NOMO-1 treated with DMSO at 0.1 percent for 48 hours (cell line): ENCODE data around the gene KCND3.

Source experiments
- DNase-seq: peaks from one replicate; lab custom pipeline; 2025; ENCODE audit not compliant: unreplicated experiment; lab: John Stamatoyannopoulos, UW

The KCND3 gene

DNA sequence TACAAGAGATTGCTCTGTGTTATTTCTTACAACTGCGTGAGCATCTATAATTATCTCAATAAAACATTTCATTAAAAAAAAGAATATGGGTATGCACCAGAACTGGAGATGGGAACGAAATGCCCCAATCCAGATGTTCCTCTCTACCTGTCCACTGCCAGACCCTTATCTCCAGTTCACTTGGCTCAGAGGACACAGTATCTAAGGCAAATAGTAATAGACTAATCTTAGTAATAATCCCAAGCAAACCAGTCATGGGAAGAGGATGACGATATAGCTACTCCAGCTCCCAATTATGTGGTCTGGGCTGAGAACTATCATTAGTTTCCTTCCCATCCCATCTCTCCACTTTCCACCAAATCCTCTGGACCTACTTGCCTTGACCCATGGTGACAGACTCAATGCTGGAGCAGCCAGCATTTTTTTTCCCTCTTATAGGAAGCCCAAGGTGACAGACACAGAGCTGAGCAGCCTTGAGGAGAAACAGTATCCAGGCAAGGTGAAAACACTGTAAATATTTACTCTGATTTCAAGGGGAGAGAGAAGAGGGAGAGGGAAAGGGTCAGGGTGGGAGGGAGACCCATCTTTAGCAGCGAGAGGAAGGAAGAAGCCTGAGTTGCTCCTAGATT is 205.1 kb downstream of the KCND3 start:
- DNase-seq = no peak

DNA sequence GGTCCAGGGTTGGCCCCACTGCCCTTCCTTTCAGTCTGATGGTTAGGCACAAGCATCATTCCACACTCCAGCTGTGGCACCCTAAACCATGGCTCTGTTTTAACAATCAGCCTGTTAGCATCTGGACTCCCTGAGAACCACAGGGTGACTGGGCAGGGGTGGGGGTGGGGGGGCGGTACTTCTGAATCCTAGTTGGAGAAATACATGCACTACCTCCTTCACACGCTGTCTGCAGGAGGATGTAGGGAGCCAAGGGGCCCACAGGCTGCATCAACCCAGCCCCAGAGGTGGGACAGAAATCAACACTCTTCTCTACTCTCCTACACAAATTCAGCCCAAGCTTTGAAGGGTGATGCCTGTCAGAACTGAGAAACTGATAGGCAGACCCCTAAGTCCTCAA is 209.9 kb downstream of the KCND3 start:
- DNase-seq = no peak

GRCh38 chr1:111778541-111779051 is 210.9 kb downstream of the KCND3 start:
- no peak for DNase-seq

GRCh38 chr1:111778066-111778465 is 211.4 kb downstream of the KCND3 start:
- DNase-seq = no peak

- no peak for DNase-seq
Measured at GRCh38 chr1:111777301-111777700, 212.2 kb downstream of the KCND3 start.

DNA sequence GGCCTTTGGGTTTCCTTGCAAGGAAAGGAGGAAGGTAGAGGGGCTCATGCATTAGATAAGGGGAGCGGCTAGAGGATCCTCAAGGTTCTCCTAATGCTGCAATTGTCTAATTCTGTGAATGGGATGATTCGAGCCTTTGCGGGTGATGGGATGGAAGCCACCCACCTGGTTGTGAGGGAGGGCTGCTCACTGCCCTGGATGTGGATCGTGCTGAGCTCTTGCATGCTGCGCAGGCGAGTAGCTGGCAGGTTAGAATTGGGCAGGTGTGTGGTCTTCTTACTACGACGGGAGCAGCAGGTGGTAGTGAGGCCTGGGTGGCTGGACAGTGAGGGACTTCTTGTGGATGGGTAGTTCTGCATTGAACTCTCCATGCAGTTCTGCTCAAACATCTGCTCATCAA is 212.6 kb downstream of the KCND3 start:
- no peak for DNase-seq

GRCh38 chr1:111776391-111776790 is 213.1 kb downstream of the KCND3 start:
- DNase-seq = no peak

GRCh38 chr1:111775966-111776365 is 213.5 kb downstream of the KCND3 start:
- DNase-seq = no peak

- DNase-seq = no peak
Measured at GRCh38 chr1:111770916-111771315, 218.6 kb downstream of the KCND3 start.

GRCh38 chr1:111769517-111770146 is 219.8 kb downstream of the KCND3 start:
- peak; percentile 67 for DNase-seq

- DNase-seq = no peak
Measured at GRCh38 chr1:111768625-111769024, 220.8 kb downstream of the KCND3 start.

GRCh38 chr1:111768023-111768422 is 221.4 kb downstream of the KCND3 start:
- no peak for DNase-seq

- no peak for DNase-seq
Measured at GRCh38 chr1:111762332-111762731, 227.1 kb downstream of the KCND3 start.

- DNase-seq = no peak
Measured at GRCh38 chr1:111761717-111762116, 227.8 kb downstream of the KCND3 start.

DNA sequence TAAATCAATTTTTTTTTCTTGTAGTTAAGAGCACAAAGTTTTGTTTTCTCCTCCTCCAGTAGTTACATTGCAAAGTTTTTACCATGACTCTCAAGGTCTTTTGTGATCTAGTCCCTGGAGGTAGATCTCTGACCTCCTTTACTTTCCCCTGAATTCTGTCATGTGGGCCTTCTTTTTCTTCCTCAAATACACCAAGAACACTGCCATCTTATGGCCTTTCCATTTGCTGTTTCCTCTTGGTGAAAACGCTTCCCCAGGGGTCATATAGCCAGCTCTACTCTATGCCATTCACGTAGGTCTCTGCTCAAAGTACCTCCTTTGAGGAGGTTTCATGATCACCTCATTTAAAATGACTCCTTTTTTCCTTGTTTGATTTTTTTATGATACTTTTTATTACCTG is 231.1 kb downstream of the KCND3 start:
- peak; percentile 4 for DNase-seq

- DNase-seq = no peak
Measured at GRCh38 chr1:111756124-111756513, 233.3 kb downstream of the KCND3 start.

GRCh38 chr1:111755331-111756123 is 233.9 kb downstream of the KCND3 start, which contains the start of gene DDX20:
TSS of gene DDX20 (plus strand) at chr1:111755901. CDS start at chr1:111755925, 24 bp downstream.
- DNase-seq = peak; percentile 97

DNA sequence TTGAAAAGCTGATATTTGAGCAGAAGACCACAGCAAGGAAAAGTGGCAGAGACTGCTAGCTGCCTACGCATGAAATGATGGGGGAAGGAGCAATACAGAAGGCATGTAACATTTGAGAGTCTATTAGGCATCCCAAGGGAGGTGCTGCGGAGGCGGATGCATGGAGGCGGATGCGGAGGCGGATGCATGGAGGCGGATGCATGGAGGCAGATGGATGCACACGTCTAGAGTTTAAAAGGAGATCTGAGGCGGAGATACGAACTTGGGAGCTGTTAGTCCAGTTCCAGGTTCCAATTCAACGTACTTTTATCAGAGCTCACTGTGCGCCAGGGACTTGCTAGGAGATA is 234.5 kb downstream of the KCND3 start:
- peak; percentile 23 for DNase-seq

- no peak for DNase-seq
Measured at GRCh38 chr1:111751906-111752575, 237.4 kb downstream of the KCND3 start.

DNA sequence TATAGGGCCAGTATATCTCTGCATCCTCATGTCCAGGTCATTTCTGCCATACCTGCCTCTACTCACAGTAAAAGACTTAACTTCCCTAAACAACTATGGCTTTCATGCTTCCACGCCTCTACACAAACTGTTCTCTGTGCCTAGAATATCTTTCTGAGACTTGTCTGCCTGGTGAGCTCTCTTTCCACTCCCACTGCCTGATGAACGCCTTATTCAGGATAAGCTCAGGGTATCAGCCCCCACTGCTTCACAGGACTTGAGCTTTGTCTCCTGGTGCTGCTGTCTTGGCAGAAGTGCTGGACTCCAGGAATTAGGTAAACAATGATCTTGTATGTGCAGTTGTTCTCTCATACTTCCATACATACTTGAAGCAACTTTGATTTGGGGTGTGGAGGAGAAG is 238.6 kb downstream of the KCND3 start:
- no peak for DNase-seq

DNA sequence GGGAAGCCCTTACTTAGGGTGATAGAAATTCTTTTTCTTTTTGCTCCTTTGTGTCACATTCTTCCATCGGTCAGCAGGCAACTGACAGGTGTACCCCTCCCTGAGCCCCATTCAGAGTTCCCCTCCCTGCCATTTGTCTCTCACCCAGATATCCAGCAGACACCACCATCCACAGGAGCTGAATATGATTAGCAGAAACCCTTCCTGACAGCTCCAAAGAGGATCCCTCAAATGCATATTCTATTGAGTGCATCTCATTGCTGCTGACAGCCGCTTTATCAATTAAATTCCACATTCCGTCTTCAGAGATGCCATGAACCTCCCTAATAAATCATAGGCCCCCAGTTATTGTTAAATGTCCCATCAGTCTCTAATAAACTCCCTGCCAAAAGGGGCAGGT is 239.8 kb downstream of the KCND3 start:
- no peak for DNase-seq
